Motor neuron (in vitro differentiated cells): ENCODE measurements around the gene ZNG1E. TPM values are rescaled to one million over a fixed set of nuclear protein-coding genes. Genes with fewer than 3 reads are reported as not detected.
"Not testable (repeated sequence)": the region's sequence is repeated elsewhere in the genome, so short reads cannot be mapped to it uniquely, and the experiment has no call there.

Experiments
- ATAC-seq, 8 experiments: fragments of 200-7000 bp; cut with Tn5 transposase; replicated peaks in 6 of 8; 2 replicates each; pipeline ENCODE4 v1.8.0; 2021; ENCODE audit warnings: mild to moderate bottlenecking in 8 of 8, moderate library complexity in 8 of 8
- H3K27ac ChIP-seq, 2 donors: fragments of 250-450 bp; sonication (Bioruptor Pico); 2 replicates each; pipeline ENCODE4 v1.9.0; 2021; ENCODE audit warnings: antibody characterized with exemption in 2 of 2, mild to moderate bottlenecking in 2 of 2, moderate library complexity in 1 of 2
- H3K4me1 ChIP-seq, 2 donors: fragments of 250-450 bp; sonication (Bioruptor Pico); replicated peaks in 1 of 2; 2 replicates each; pipeline ENCODE4 v1.6.1; 2021; ENCODE audit warnings: antibody characterized with exemption in 2 of 2, mild to moderate bottlenecking in 2 of 2, moderate library complexity in 1 of 2
- H3K4me3 ChIP-seq, 5 donors: fragments of 250-450 bp; sonication (Bioruptor Pico); 2 replicates each; pipeline ENCODE4 v1.9.0; 2021; ENCODE audit warnings: antibody characterized with exemption in 5 of 5, mild to moderate bottlenecking in 5 of 5, moderate library complexity in 4 of 5
- WGBS, 10 experiments: fragments of 450-650 bp; shearing (Covaris generic); methylation state at CpG; one replicate each; pipeline ENCODE4 v1.0.0; 2022; 5-methylcytosine and 5-hydroxymethylcytosine counted together
- in situ Hi-C, 9 experiments: fragments of 400-800 bp; cut with MboI; loops; one replicate each; pipeline ENCODE4 v1.15.0; 2021; ENCODE audit warnings: low sequenced_read_pairs in 9 of 9, low pct_unique_long_range_greater_than_20kb in 2 of 9; ENCODE audit not compliant: unreplicated experiment in 9 of 9
- total RNA-seq, 8 experiments: library from RNA; unstranded; fragments of 300-600 nt; gene quantifications; 2 replicates each; pipeline versions ENCODE4 v1.2.3 to v1.2.4, GENCODE V29; 2022

Gene ZNG1E
- total RNA-seq, result 10 to 100 TPM; 24.4 to 54.5 (median 46.7) TPM

GRCh38 chr9:65675589-65676021 is at the start of gene ZNG1E:
Gene ZNG1E (plus strand): TSS chr9:65675928. CDS start chr9:65675977, 49 bp downstream.
- WGBS, 10 experiments, result no CpG with 5 or more reads among the region's 33 CpGs

GRCh38 chr9:65673579-65673978 is 2.1 kb upstream of the ZNG1E start:
- in situ Hi-C loops, H3K4me1 ChIP-seq, H3K4me3 ChIP-seq, H3K27ac ChIP-seq, ATAC-seq: not testable (repeated sequence)
- 0 to 100% (median 70%) methylated on average over 1 to 2 of the region's 2 CpGs; no CpG with 5 or more reads in 6 of the 10 experiments for WGBS, 10 experiments

More at GRCh38 chr9:65675589-65676021, at the start of gene ZNG1E:
- in situ Hi-C loops, H3K27ac ChIP-seq, ATAC-seq, H3K4me1 ChIP-seq: not testable (repeated sequence)
- H3K4me3 ChIP-seq, result peak within 1 kb of the TSS; percentile 36 to 70 (median 47)

DNA sequence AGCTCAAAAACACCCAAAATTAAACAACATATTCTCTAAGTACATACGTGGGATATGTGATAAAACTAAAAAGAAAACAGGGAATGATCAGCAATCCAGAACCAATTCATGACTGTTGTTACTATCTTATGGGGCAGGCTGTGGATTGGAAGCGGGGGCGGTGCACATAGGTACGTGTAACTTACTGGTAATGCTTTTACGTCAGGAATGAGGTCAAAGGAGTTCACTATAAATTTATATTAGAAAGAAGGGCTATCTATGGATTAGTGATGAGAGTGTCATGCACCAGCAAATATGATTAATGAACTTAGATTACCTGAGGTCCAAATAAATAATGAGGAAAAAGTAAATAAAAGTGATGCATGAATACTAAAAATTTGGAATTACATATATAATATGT is 710 bp upstream of the ZNG1E start:
- H3K4me3 ChIP-seq, ATAC-seq, H3K27ac ChIP-seq, H3K4me1 ChIP-seq, in situ Hi-C loops: not testable (repeated sequence)
- no CpG with 5 or more reads among the region's 5 CpGs for WGBS, 10 experiments

- in situ Hi-C loops, ATAC-seq, H3K27ac ChIP-seq, H3K4me1 ChIP-seq, H3K4me3 ChIP-seq: not testable (repeated sequence)
- WGBS, 10 experiments, result no CpG with 5 or more reads among the region's 11 CpGs
These were observed 661 bp downstream of the ZNG1E start for GRCh38 chr9:65676389-65676788.

GRCh38 chr9:65678533-65678932 is 2.8 kb downstream of the ZNG1E start:
- H3K27ac ChIP-seq, H3K4me3 ChIP-seq, H3K4me1 ChIP-seq, ATAC-seq, in situ Hi-C loops: not testable (repeated sequence)
- no CpG with 5 or more reads among the region's 3 CpGs for WGBS, 10 experiments

DNA sequence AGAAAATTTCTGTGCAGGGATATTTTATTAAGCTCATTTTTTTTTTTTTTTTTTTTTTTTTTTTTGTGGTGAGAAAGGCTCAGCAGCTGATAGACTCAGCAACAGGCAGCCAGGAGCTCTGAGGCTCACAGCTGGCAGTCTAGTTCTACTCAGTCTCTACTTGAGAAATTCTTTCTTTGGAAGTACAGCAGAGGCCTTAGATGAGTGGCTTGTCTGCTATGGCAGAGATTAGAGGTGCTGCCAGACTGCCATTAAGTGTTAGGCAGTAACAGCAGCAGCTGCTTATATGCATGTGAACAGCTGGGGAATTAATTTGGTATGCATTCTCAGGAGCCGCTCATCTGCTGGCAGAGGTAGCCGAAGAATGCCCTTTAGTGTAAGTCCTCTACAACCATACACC is 27.8 kb downstream of the ZNG1E start:
- ATAC-seq, H3K4me3 ChIP-seq, H3K27ac ChIP-seq, H3K4me1 ChIP-seq, in situ Hi-C loops: not testable (repeated sequence)
- no CpG with 5 or more reads among the region's 2 CpGs for WGBS, 10 experiments

GRCh38 chr9:65714445-65714844 is 38.7 kb downstream of the ZNG1E start:
- H3K27ac ChIP-seq, ATAC-seq, in situ Hi-C loops, H3K4me3 ChIP-seq, H3K4me1 ChIP-seq: not testable (repeated sequence)
- no CpG with 5 or more reads among the region's 5 CpGs for WGBS, 10 experiments

DNA sequence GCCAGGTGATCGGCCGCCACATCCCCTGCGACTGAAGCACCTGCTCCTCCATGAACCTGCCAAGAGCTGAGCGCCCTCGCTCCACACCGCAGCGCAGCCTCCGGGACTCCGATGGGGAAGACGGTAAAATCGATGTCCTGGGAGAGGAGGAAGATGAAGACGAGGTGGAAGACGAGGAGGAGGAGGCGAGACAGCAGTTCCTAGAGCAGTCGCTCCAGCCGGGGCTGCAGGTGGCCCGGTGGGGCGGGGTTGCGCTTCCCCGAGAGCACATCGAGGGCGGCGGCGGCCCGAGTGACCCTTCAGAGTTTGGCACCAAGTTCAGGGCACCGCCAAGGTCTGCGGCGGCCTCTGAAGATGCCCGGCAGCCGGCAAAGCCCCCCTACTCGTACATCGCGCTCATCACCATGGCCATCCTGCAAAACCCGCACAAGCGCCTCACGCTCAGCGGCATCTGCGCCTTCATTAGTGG is 61.4 kb downstream of the ZNG1E start, which contains the start of gene FOXD4L4:
FOXD4L4 (plus strand) TSS at position 51 of the 469 bp plus-strand sequence; CDS start at position 51, 0 bp downstream.
- not testable (repeated sequence) for H3K4me3 ChIP-seq, ATAC-seq
- WGBS, 10 experiments, result no CpG with 5 or more reads among the region's 38 CpGs

DNA sequence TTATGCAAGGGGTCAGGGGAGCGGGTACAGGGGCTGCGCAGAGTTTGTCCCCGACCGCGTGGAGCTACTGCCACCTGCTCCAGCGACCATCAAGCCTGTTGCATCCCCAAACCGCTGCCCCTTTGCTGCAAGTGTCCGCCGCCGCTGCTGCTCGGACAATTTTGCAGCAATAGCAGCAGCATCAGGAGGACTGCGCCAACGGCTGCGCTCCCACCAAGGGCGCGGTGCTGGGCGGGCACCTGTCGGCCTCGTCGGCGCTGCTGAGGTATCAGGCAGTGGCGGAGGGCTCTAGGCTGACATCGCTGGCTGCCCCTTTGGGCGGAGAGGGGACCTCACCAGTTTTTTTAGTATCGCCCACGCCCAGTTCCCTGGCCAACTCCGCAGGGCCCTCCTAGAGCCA is 62.4 kb downstream of the ZNG1E start:
- in situ Hi-C loops, H3K4me1 ChIP-seq, H3K27ac ChIP-seq, H3K4me3 ChIP-seq: not testable (repeated sequence)
- ATAC-seq, result peak in 5 of 8 experiments; percentile 47 to 65 (median 53)
- no CpG with 5 or more reads among the region's 27 CpGs for WGBS, 10 experiments

More for the DNA sequence above, 61.4 kb downstream of the ZNG1E start, which contains the start of gene FOXD4L4:
- H3K4me1 ChIP-seq, H3K27ac ChIP-seq, in situ Hi-C loops: not testable (repeated sequence)

Other genes starting within 250 kb of the ZNG1E start
- 1 to 10 TPM in 2 of 8 experiments, under 1 TPM in 6; 0.25 to 1.6 (median 0.80) TPM for gene FOXD4L4, start 61.2 kb downstream of the ZNG1E start, total RNA-seq